Smooth muscle cell (in vitro differentiated cells): Measurements from ENCODE around the gene TRIM58. TPM values are rescaled to one million over a fixed set of nuclear protein-coding genes. Genes with fewer than 3 reads are reported as not detected.

Source experiments
- DNase-seq: peaks from one replicate; lab custom pipeline; 2025; ENCODE audit not compliant: unreplicated experiment; lab: John Stamatoyannopoulos, UW
- H2AFZ ChIP-seq: fragments of 200-600 bp; sonication (generic); 2 replicates; pipeline ENCODE4 v1.6.0; 2016; ENCODE audit warnings: antibody characterized with exemption, low read depth, mild to moderate bottlenecking
- H3F3A ChIP-seq: fragments of 200-600 bp; sonication (generic); 2 replicates; pipeline ENCODE4 v1.6.0; 2017; ENCODE audit warnings: antibody characterized with exemption, low read depth
- H3K27ac ChIP-seq: fragments of 200-600 bp; sonication (generic); 2 replicates; pipeline ENCODE4 v1.5.1; 2016; ENCODE audit warnings: low read depth, mild to moderate bottlenecking
- H3K27me3 ChIP-seq: fragments of 200-600 bp; sonication (generic); 2 replicates; pipeline ENCODE4 v1.6.1; 2016; ENCODE audit warnings: low read depth, mild to moderate bottlenecking
- H3K36me3 ChIP-seq: fragments of 200-600 bp; sonication (generic); 2 replicates; pipeline ENCODE4 v1.5.1; 2016; ENCODE audit warnings: low read depth
- H3K4me1 ChIP-seq: fragments of 200-600 bp; sonication (generic); 2 replicates; pipeline ENCODE4 v1.5.1; 2016; ENCODE audit warnings: low read depth
- H3K4me2 ChIP-seq: fragments of 200-600 bp; sonication (generic); 2 replicates; pipeline ENCODE4 v1.6.0; 2016; ENCODE audit warnings: mild to moderate bottlenecking
- H3K4me3 ChIP-seq: fragments of 200-600 bp; sonication (generic); 2 replicates; pipeline ENCODE4 v1.5.1; 2016; ENCODE audit warnings: mild to moderate bottlenecking
- H3K79me2 ChIP-seq: fragments of 200-600 bp; sonication (generic); 2 replicates; pipeline ENCODE4 v1.6.0; 2016; ENCODE audit warnings: low read depth, mild to moderate bottlenecking
- H3K9ac ChIP-seq: fragments of 200-600 bp; sonication (generic); 2 replicates; pipeline ENCODE4 v1.6.0; 2016; ENCODE audit warnings: low read depth
- H3K9me3 ChIP-seq: fragments of 200-600 bp; sonication (generic); replicated peaks from 2 replicates; pipeline ENCODE4 v1.5.1; 2016; ENCODE audit warnings: low read depth
- H4K20me1 ChIP-seq: fragments of 200-600 bp; sonication (generic); 2 replicates; pipeline ENCODE4 v1.6.0; 2016; ENCODE audit warnings: low read depth
- WGBS: methylation state at CpG from one replicate; pipeline ENCODE4 v1.1.7; 2016; ENCODE audit warnings: low lambda C conversion rate; 5-methylcytosine and 5-hydroxymethylcytosine counted together
- polyA plus RNA-seq: library from polyadenylated mRNA; unstranded; fragments of >200 nt; fragmentation: Nextera tagmentation; extraction: Ambion mirVana; gene quantifications from 2 replicates; pipeline ENCODE4 v1.2.1, GENCODE V29; 2016
- total RNA-seq: library from RNA; depleted of rRNA; stranded (reverse); fragments of >200 nt; gene quantifications from 2 replicates; pipeline ENCODE4 v1.2.3, GENCODE V29; 2014
- TF ChIP-seq, protein P1 (sequence below): fragments of 200-600 bp; sonication (generic); IDR thresholded peaks from 2 replicates; pipeline ENCODE4 v1.5.1; 2017; ENCODE audit warnings: borderline replicate concordance, mild to moderate bottlenecking, antibody characterized with exemption; ENCODE audit not compliant: insufficient read depth, poor library complexity, severe bottlenecking

TRIM58 gene
- total and polyA plus RNA-seq, 2 experiments from 2014 or later: 0.37 TPM; not detected in 1

DNA sequence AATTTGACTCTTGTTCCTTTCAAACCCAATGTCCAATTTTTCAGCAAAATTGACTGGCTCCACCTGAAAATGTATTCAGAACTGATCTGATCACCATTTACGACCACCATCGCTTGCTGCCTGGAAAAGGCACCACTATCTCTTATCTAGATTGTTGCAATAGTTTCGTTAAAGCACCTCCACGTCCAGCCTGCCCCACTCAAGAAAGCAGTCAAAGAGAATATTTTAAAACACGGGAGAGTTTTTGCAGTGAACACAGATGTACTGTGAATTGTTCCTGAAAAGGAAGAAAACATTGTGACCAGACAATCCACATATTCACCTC, 11.3 kb upstream of the TRIM58 start:
- no peaks in the 10 kb centered on the region for H4K20me1 ChIP-seq
- no peaks in the 10 kb centered on the region for H3F3A ChIP-seq
- H3K4me2 ChIP-seq: no peak overlapping the region
- no peak overlapping the region for H3K27ac ChIP-seq
- H2AFZ ChIP-seq: no peak overlapping the region
- no peak overlapping the region for H3K9ac ChIP-seq
- H3K27me3 ChIP-seq: no peaks in the 10 kb centered on the region
- no peaks in the 10 kb centered on the region for H3K4me1 ChIP-seq
- no peaks in the 10 kb centered on the region for H3K79me2 ChIP-seq
- 68% methylated on average over 5 of the region's 5 CpGs for WGBS
- H3K4me3 ChIP-seq: no peak overlapping the region
- H3K36me3 ChIP-seq: no peaks in the 10 kb centered on the region
- TF ChIP-seq, protein P1, sequence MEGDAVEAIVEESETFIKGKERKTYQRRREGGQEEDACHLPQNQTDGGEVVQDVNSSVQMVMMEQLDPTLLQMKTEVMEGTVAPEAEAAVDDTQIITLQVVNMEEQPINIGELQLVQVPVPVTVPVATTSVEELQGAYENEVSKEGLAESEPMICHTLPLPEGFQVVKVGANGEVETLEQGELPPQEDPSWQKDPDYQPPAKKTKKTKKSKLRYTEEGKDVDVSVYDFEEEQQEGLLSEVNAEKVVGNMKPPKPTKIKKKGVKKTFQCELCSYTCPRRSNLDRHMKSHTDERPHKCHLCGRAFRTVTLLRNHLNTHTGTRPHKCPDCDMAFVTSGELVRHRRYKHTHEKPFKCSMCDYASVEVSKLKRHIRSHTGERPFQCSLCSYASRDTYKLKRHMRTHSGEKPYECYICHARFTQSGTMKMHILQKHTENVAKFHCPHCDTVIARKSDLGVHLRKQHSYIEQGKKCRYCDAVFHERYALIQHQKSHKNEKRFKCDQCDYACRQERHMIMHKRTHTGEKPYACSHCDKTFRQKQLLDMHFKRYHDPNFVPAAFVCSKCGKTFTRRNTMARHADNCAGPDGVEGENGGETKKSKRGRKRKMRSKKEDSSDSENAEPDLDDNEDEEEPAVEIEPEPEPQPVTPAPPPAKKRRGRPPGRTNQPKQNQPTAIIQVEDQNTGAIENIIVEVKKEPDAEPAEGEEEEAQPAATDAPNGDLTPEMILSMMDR: no peak
- DNase-seq: no peak
- peaks cover 4% of the 10 kb centered on the region for H3K9me3 ChIP-seq

DNA sequence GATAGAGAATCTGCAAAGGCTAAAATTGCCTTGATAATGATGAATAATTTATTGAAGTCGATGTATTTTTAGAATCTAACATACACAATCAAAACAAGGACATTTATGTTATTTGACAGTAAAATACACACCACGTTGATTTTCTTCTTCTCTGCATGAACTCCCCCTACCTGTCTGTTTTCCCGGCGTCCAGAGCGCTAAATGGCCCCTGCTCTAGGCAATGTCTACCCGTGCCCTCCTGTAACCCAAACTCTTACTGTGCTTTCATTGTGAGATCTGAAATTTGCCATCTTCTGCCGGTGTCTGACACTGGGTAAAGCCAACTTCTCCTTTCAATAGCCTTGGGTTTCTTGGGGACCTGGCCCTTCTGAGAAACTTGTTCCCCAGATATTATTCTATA, 8.6 kb upstream of the TRIM58 start:
- Histone ChIP-seq H3K27me3 (no peaks in the 10 kb centered on the region), H3K9me3 (peaks cover 4% of the 10 kb centered on the region)

DNA sequence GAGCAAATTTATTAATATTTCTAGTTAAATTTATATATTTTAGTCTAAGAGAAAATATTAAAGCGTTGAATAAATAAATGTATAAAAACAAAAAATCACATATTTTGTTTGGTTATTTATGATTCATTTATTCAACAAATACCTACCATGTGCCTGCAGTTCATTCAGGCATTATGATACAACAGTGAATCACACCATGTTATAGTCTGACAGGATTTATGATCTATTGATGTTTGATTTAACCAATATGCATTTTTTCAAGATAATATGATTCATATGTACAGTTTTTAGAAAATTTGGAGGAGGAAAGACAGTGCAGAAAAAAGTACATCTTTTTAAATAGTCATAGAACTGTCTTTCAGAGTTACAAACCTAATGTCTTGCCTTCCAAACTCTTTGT, 7.4 kb upstream of the TRIM58 start:
- Histone ChIP-seq H3K27me3 (no peaks in the 10 kb centered on the region), H3K79me2 (no peaks in the 10 kb centered on the region), H3K4me2 (no peak overlapping the region), H4K20me1 (no peaks in the 10 kb centered on the region), H3K4me3 (no peak overlapping the region), H3K4me1 (no peaks in the 10 kb centered on the region), H3K9me3 (peaks cover 4% of the 10 kb centered on the region), H3K27ac (no peak overlapping the region), H3F3A (no peaks in the 10 kb centered on the region), H3K36me3 (no peaks in the 10 kb centered on the region), H2AFZ (no peak overlapping the region), H3K9ac (no peak overlapping the region)
- 69% methylated on average over 1 of the region's 1 CpG for WGBS
- DNase-seq: no peak
- TF ChIP-seq, protein P1: no peak

More for the DNA sequence above, 8.6 kb upstream of the TRIM58 start:
- Histone ChIP-seq H3K79me2 (no peaks in the 10 kb centered on the region), H3K4me2 (no peak overlapping the region), H2AFZ (no peak overlapping the region), H3F3A (no peaks in the 10 kb centered on the region), H3K27ac (no peak overlapping the region), H3K4me1 (no peaks in the 10 kb centered on the region), H3K9ac (no peak overlapping the region), H3K4me3 (no peak overlapping the region), H4K20me1 (no peaks in the 10 kb centered on the region), H3K36me3 (no peaks in the 10 kb centered on the region)
- TF ChIP-seq, protein P1: no peak
- no peak for DNase-seq
- WGBS: 81% methylated on average over 7 of the region's 7 CpGs

DNA sequence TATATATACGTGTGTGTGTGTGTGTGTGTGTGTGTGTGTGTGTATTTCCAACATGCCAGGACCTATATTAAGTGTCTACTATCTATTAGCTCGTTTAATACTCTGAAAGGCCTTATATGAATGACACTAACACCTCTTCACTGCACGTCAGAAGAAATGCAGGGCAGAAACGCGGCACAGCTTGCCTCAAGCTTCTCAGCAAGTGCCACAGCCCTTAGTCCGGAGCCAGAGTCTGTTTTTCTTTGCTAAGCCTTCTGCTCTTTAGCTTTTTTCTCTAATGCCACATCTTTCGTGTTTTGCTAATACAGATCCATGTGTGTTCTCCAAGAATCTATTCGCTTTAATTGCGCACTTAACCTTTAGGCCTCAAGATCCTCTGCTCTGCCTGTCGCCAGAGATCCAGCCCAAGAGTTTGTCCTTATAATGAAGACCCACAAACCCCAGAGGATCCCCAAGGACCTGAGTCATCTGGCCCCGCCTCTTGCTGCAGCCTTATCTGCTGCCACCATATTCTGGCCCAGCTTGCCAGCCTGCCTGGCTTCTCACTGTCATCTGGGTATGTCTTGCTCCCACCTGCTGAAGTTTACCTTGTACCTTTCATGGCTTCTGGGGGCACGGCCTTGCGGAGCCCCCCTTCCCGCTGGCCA, 2.0 kb upstream of the TRIM58 start:
- WGBS: 67% methylated on average over 14 of the region's 14 CpGs
- TF ChIP-seq, protein P1: no peak
- DNase-seq: no peak
- H3K9ac ChIP-seq: no peak overlapping the region
- no peak overlapping the region for H3K27ac ChIP-seq
- peaks cover 3% of the 10 kb centered on the region for H3K9me3 ChIP-seq
- H3K79me2 ChIP-seq: no peaks in the 10 kb centered on the region
- H3K4me2 ChIP-seq: no peak overlapping the region
- no peaks in the 10 kb centered on the region for H3K36me3 ChIP-seq
- H4K20me1 ChIP-seq: no peaks in the 10 kb centered on the region
- H3K27me3 ChIP-seq: no peaks in the 10 kb centered on the region
- H3K4me1 ChIP-seq: no peaks in the 10 kb centered on the region
- no peak overlapping the region for H2AFZ ChIP-seq
- no peak overlapping the region for H3K4me3 ChIP-seq
- no peaks in the 10 kb centered on the region for H3F3A ChIP-seq
